ENCODE measurements around the gene MARCO. TPM values are rescaled to one million over a fixed set of nuclear protein-coding genes. Genes with fewer than 3 reads are reported as not detected.
A peak's percentile ranks its signal among the peaks of the same experiment; 100 is the strongest.

The MARCO gene
- total RNA-seq, 1 experiment from 2014 or later, result not detected

DNA sequence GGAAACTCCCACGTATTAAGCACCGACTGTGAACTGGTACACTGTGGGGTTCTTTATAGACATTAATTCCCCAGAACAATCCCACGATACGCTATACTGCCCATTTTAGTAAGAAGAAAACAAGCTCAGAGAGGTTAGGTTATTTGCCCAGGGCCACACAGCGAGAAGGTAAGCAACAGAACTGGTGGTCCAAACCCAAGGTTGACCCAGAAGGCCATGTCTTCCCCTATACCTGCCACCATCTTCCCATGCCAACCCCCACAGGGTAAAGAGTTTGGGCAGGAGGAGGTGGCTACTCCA, 69.9 kb downstream of the MARCO start:
- no peaks in the 10 kb centered on the region for H3K27me3 ChIP-seq (ENCODE audit: insufficient read depth, low read length)
- TF ChIP-seq, protein P1, sequence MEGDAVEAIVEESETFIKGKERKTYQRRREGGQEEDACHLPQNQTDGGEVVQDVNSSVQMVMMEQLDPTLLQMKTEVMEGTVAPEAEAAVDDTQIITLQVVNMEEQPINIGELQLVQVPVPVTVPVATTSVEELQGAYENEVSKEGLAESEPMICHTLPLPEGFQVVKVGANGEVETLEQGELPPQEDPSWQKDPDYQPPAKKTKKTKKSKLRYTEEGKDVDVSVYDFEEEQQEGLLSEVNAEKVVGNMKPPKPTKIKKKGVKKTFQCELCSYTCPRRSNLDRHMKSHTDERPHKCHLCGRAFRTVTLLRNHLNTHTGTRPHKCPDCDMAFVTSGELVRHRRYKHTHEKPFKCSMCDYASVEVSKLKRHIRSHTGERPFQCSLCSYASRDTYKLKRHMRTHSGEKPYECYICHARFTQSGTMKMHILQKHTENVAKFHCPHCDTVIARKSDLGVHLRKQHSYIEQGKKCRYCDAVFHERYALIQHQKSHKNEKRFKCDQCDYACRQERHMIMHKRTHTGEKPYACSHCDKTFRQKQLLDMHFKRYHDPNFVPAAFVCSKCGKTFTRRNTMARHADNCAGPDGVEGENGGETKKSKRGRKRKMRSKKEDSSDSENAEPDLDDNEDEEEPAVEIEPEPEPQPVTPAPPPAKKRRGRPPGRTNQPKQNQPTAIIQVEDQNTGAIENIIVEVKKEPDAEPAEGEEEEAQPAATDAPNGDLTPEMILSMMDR (conservative IDR thresholded peaks at IDR 0.05), result no peak
- no peak overlapping the region for H2BK20ac ChIP-seq (ENCODE audit: low read depth, low read length, poor library complexity, severe bottlenecking)
- WGBS (ENCODE audit: extremely low coverage, insufficient read length, low lambda C conversion rate), result no CpG with 5 or more reads among the region's 5 CpGs
- no peaks in the 10 kb centered on the region for H3K9me3 ChIP-seq (ENCODE audit: control insufficient read depth, low read depth, low read length)
- H3K18ac ChIP-seq (ENCODE audit: insufficient read length, low read depth, low read length), result no peak overlapping the region
- no peak for DNase-seq
- Mint-ChIP-seq H3K4me3 (peak overlapping the region; percentile 43 to 46; a peak in 4 of 5 replicates), H3K36me3 (ENCODE audit: insufficient read depth in 1 of 3, low read depth in 3 of 3) (no peaks in the 10 kb centered on the region), H3K27me3 (ENCODE audit: low read depth) (peaks cover 37% of the 10 kb centered on the region), H3K27ac (no peak overlapping the region), H3K4me1 (peaks cover 4 to 9% of the 10 kb centered on the region in 2 experiments; a peak in 3 of 4 replicates), H3K9me3 (peaks cover 0 to 6% of the 10 kb centered on the region in 2 experiments; a peak in 2 of 5 replicates)
- H4K5ac ChIP-seq (ENCODE audit: insufficient read length, low read depth, low read length), result no peak overlapping the region
- no peak overlapping the region for H3K14ac ChIP-seq (ENCODE audit: insufficient read depth, low read length)
- no peaks in the 10 kb centered on the region for H3K4me1 ChIP-seq (ENCODE audit: insufficient read depth, low read length)
- H4K20me1 ChIP-seq (ENCODE audit: control insufficient read depth, insufficient read depth, insufficient read length), result no peaks in the 10 kb centered on the region
- no peaks in the 10 kb centered on the region for H3K79me2 ChIP-seq (ENCODE audit: insufficient read depth, low read length)
- no peak overlapping the region for H3K27ac ChIP-seq (ENCODE audit: insufficient read length, low read depth, low read length)
- H4K91ac ChIP-seq (ENCODE audit: insufficient read length, low read depth, low read length), result no peak overlapping the region
- H2BK12ac ChIP-seq (ENCODE audit: insufficient read length, low read depth, low read length), result no peak overlapping the region
- H2BK15ac ChIP-seq (ENCODE audit: low read depth, low read length), result no peak overlapping the region
- H2BK5ac ChIP-seq (ENCODE audit: insufficient read length, low read length), result no peak overlapping the region
- no peak overlapping the region for H3K56ac ChIP-seq (ENCODE audit: insufficient read length, low read depth, low read length)
- no peaks in the 10 kb centered on the region for H3K79me1 ChIP-seq (ENCODE audit: insufficient read depth, low read depth, low read length, poor library complexity, severe bottlenecking)
- no peaks in the 10 kb centered on the region for H3K23me2 ChIP-seq (ENCODE audit: insufficient read length, low read depth, low read length, poor library complexity, severe bottlenecking)
- H3K4me2 ChIP-seq (ENCODE audit: insufficient read depth, insufficient read length, low read length), result peak overlapping the region; percentile 48
- H3T11ph ChIP-seq (ENCODE audit: low read length), result no peak overlapping the region
- H4K8ac ChIP-seq (replicated peaks; ENCODE audit: insufficient read length, low read depth, low read length), result no peak overlapping the region
- H2AFZ ChIP-seq (ENCODE audit: low read length), result no peak overlapping the region
- no peak overlapping the region for H2BK120ac ChIP-seq (ENCODE audit: low read depth, low read length, poor library complexity, severe bottlenecking)
- no peak overlapping the region for H3K23ac ChIP-seq (ENCODE audit: insufficient read length, low read depth, low read length)
- no peak overlapping the region for H3K9ac ChIP-seq (ENCODE audit: extremely low read depth, insufficient read length, low read length)
- H3K4ac ChIP-seq (ENCODE audit: low read depth, low read length), result no peak overlapping the region
- no peak overlapping the region for H2AK5ac ChIP-seq (ENCODE audit: insufficient read length, low read length)
